Large intestine (tissue), 12 donors: Measurements from ENCODE around the gene SCAP. TPM values are rescaled to one million over a fixed set of nuclear protein-coding genes. Genes with fewer than 3 reads are reported as not detected.

Source experiments
- DNase-seq, 2 donors: peaks; one replicate each; pipeline versions ENCODE4 v3.0.0 to v3.0.0-alpha.2; 2013
- H3K27ac ChIP-seq: one replicate; pipeline ENCODE4 v1.5.1; 2013; ENCODE audit warnings: low read length
- H3K27me3 ChIP-seq: 2 replicates; pipeline ENCODE4 v1.6.1; 2013; ENCODE audit warnings: low read length; ENCODE audit not compliant: control insufficient read depth, insufficient read depth
- H3K36me3 ChIP-seq: 2 replicates; pipeline ENCODE4 v1.6.1; 2013; ENCODE audit warnings: low read length; ENCODE audit not compliant: control insufficient read depth, insufficient read depth
- H3K4me1 ChIP-seq: one replicate; pipeline ENCODE4 v1.6.1; 2013; ENCODE audit warnings: low read length; ENCODE audit not compliant: control insufficient read depth, insufficient read depth
- H3K4me3 ChIP-seq: one replicate; pipeline ENCODE4 v1.5.1; 2013; ENCODE audit warnings: low read length
- H3K9me3 ChIP-seq: one replicate; pipeline ENCODE4 v1.6.1; 2013; ENCODE audit warnings: mild to moderate bottlenecking, low read depth, low read length, moderate library complexity; ENCODE audit not compliant: control insufficient read depth
- WGBS: methylation state at CpG from one replicate; pipeline ENCODE4 v1.1.5; 2013; ENCODE audit warnings: low lambda C conversion rate; ENCODE audit not compliant: insufficient coverage; 5-methylcytosine and 5-hydroxymethylcytosine counted together
- long read RNA-seq, 11 donors: transcript quantifications; one replicate each; lab custom pipeline, GENCODE V29; 2026
- polyA plus RNA-seq: library from polyadenylated mRNA; unstranded; fragments of 120-200 nt; gene quantifications from one replicate; pipeline ENCODE4 v1.2.1, GENCODE V29; 2013

The SCAP gene
- polyA plus RNA-seq: 64.4 TPM
- long read RNA-seq, donor 1, partial matches to known transcripts: 0 of 1 reads
- long read RNA-seq, donor 1, other reads (novel, unspliced or antisense): 0 of 1 reads
- long read RNA-seq, donor 2, partial matches to known transcripts: 5 of 6 reads
- long read RNA-seq, donor 2, other reads (novel, unspliced or antisense): 0 of 6 reads
- long read RNA-seq, donor 3: 0 reads
- long read RNA-seq, donor 4: 0 reads
- long read RNA-seq, donor 5, partial matches to known transcripts: 6 of 6 reads
- long read RNA-seq, donor 5, other reads (novel, unspliced or antisense): 0 of 6 reads
- long read RNA-seq, donor 6, partial matches to known transcripts: 10 of 12 reads
- long read RNA-seq, donor 6, other reads (novel, unspliced or antisense): 0 of 12 reads
- long read RNA-seq, donor 7, partial matches to known transcripts: 19 of 21 reads
- long read RNA-seq, donor 7, other reads (novel, unspliced or antisense): 0 of 21 reads
- long read RNA-seq, donor 8, partial matches to known transcripts: 29 of 31 reads
- long read RNA-seq, donor 8, other reads (novel, unspliced or antisense): 0 of 31 reads
- long read RNA-seq, donor 9, partial matches to known transcripts: 0 of 1 reads
- long read RNA-seq, donor 9, other reads (novel, unspliced or antisense): 0 of 1 reads
- long read RNA-seq, donor 10, partial matches to known transcripts: 0 of 1 reads
- long read RNA-seq, donor 10, other reads (novel, unspliced or antisense): 0 of 1 reads
- long read RNA-seq, donor 11, partial matches to known transcripts: 0 of 2 reads
- long read RNA-seq, donor 11, other reads (novel, unspliced or antisense): 0 of 2 reads

- WGBS: no CpG with 5 or more reads among the region's 88 CpGs
- H3K27ac ChIP-seq: peak within 1 kb of the TSS; percentile 92
- H3K4me3 ChIP-seq: peak within 1 kb of the TSS; percentile 94
- H3K9me3 ChIP-seq: no peaks in the 10 kb centered on the region
- no peaks in the 10 kb centered on the region for H3K27me3 ChIP-seq
- peak; percentile 89 to 90 for DNase-seq
- H3K36me3 ChIP-seq: no peaks in the 10 kb centered on the region
- peaks cover 21% of the 10 kb centered on the region for H3K4me1 ChIP-seq
Measured at GRCh38 chr3:47475570-47476329, at the start of gene SCAP. SCAP (minus strand) TSS chr3:47475941; CDS start chr3:47442993, 32,948 bp downstream.

GRCh38 chr3:47523310-47524073, 47.8 kb upstream of the SCAP start:
- Histone ChIP-seq H3K27ac (no peak overlapping the region), H3K4me1 (no peaks in the 10 kb centered on the region), H3K36me3 (no peaks in the 10 kb centered on the region), H3K9me3 (no peaks in the 10 kb centered on the region), H3K4me3 (no peak overlapping the region), H3K27me3 (no peaks in the 10 kb centered on the region)
- DNase-seq: no peak
- WGBS: no CpG with 5 or more reads among the region's 4 CpGs

GRCh38 chr3:47522082-47522987, 46.6 kb upstream of the SCAP start:
- DNase-seq: peak; percentile 83
- H3K27me3 ChIP-seq: no peaks in the 10 kb centered on the region
- H3K4me1 ChIP-seq: no peaks in the 10 kb centered on the region
- H3K36me3 ChIP-seq: no peaks in the 10 kb centered on the region
- H3K27ac ChIP-seq: no peak overlapping the region
- H3K4me3 ChIP-seq: no peak overlapping the region
- no CpG with 5 or more reads among the region's 15 CpGs for WGBS
- H3K9me3 ChIP-seq: no peaks in the 10 kb centered on the region

GRCh38 chr3:47520756-47521155, 45.0 kb upstream of the SCAP start:
- H3K27me3 ChIP-seq: no peaks in the 10 kb centered on the region
- no peaks in the 10 kb centered on the region for H3K9me3 ChIP-seq
- no peaks in the 10 kb centered on the region for H3K36me3 ChIP-seq
- DNase-seq: no peak
- H3K4me3 ChIP-seq: no peak overlapping the region
- no peak overlapping the region for H3K27ac ChIP-seq
- no peaks in the 10 kb centered on the region for H3K4me1 ChIP-seq

- no peak for DNase-seq
- WGBS: no CpG with 5 or more reads among the region's 2 CpGs
- Histone ChIP-seq H3K36me3 (no peaks in the 10 kb centered on the region), H3K4me3 (no peak overlapping the region), H3K9me3 (no peaks in the 10 kb centered on the region), H3K27ac (no peak overlapping the region), H3K4me1 (no peaks in the 10 kb centered on the region), H3K27me3 (no peaks in the 10 kb centered on the region)
Measured at GRCh38 chr3:47517937-47518336, 42.2 kb upstream of the SCAP start.

GRCh38 chr3:47515864-47516319, 40.2 kb upstream of the SCAP start:
- Histone ChIP-seq H3K27me3 (no peaks in the 10 kb centered on the region), H3K4me3 (no peak overlapping the region), H3K27ac (no peak overlapping the region), H3K9me3 (no peaks in the 10 kb centered on the region), H3K36me3 (peaks cover under 1% of the 10 kb centered on the region), H3K4me1 (no peaks in the 10 kb centered on the region)
- no peak for DNase-seq
- WGBS: 93% methylated on average over 2 of the region's 5 CpGs

- no CpG with 5 or more reads among the region's 5 CpGs for WGBS
- Histone ChIP-seq H3K4me1 (no peaks in the 10 kb centered on the region), H3K9me3 (no peaks in the 10 kb centered on the region), H3K27me3 (no peaks in the 10 kb centered on the region), H3K27ac (no peak overlapping the region), H3K36me3 (peaks cover 8% of the 10 kb centered on the region), H3K4me3 (no peak overlapping the region)
- no peak for DNase-seq
Measured at GRCh38 chr3:47515100-47515499, 39.4 kb upstream of the SCAP start.

GRCh38 chr3:47513125-47513929, 37.6 kb upstream of the SCAP start, which contains the start of gene ELP6:
ELP6 (minus strand) TSS chr3:47513712; CDS start chr3:47513590, 122 bp downstream.
- H3K27ac ChIP-seq: peak within 1 kb of the TSS; percentile 95
- no peaks in the 10 kb centered on the region for H3K4me1 ChIP-seq
- WGBS: no CpG with 5 or more reads among the region's 71 CpGs
- H3K27me3 ChIP-seq: no peaks in the 10 kb centered on the region
- H3K9me3 ChIP-seq: no peaks in the 10 kb centered on the region
- peaks cover 18% of the 10 kb centered on the region for H3K36me3 ChIP-seq
- DNase-seq: peak; percentile 97 to 98
- peak within 1 kb of the TSS; percentile 82 for H3K4me3 ChIP-seq
